HG02884 (cell line): ENCODE data around the gene STRIP1.

ENCODE experiments used
- ATAC-seq: cut with Tn5 transposase; IDR thresholded peaks from one replicate; pipeline ENCODE4 v1.9.1; 2021; ENCODE audit warnings: mild to moderate bottlenecking, moderate library complexity; ENCODE audit not compliant: unreplicated experiment

STRIP1 gene

GRCh38 chr1:110089561-110090275, 55.3 kb downstream of the STRIP1 start:
- ATAC-seq, result no peak

- no peak for ATAC-seq
Observed at GRCh38 chr1:110091381-110091780, 57.0 kb downstream of the STRIP1 start.

- no peak for ATAC-seq
Observed at GRCh38 chr1:110091791-110092190, 57.4 kb downstream of the STRIP1 start.

GRCh38 chr1:110092991-110093390, 58.6 kb downstream of the STRIP1 start:
- no peak for ATAC-seq

GRCh38 chr1:110094931-110095654, 60.7 kb downstream of the STRIP1 start:
- no peak for ATAC-seq

- no peak for ATAC-seq
Observed at GRCh38 chr1:110097507-110098221, 63.2 kb downstream of the STRIP1 start.

- ATAC-seq, result no peak
Observed at GRCh38 chr1:110098222-110099026, 64.0 kb downstream of the STRIP1 start.

GRCh38 chr1:110100335-110100734, 65.9 kb downstream of the STRIP1 start:
- ATAC-seq, result no peak

GRCh38 chr1:110102081-110102480, 67.7 kb downstream of the STRIP1 start:
- ATAC-seq, result peak; percentile 54
